GM18870 (cell line): ENCODE results near the gene RETREG1.

Source experiments
- ATAC-seq: cut with Tn5 transposase; IDR thresholded peaks from one replicate; pipeline ENCODE4 v1.9.1; 2021; ENCODE audit warnings: moderate library complexity; ENCODE audit not compliant: unreplicated experiment

Gene RETREG1

DNA sequence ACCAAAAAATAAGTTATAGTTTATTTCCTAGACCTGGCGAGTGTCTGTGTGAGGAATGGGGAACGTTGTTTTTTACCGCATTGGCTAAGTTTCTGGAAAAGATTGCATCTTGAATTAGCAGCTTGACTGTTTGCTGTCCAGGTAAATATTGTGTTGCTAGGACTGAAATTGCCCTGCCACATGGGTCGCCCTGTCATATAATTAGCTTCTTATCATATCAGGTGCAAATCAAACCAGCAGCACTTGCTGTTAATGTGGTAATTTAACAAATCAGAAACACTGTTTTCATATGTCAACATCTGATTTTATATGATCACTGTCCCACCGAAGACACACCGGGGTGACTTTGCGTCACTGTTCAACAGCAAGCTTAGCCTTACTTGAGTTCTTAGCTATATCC lies 87.5 kb downstream of the RETREG1 start:
- no peak for ATAC-seq

DNA sequence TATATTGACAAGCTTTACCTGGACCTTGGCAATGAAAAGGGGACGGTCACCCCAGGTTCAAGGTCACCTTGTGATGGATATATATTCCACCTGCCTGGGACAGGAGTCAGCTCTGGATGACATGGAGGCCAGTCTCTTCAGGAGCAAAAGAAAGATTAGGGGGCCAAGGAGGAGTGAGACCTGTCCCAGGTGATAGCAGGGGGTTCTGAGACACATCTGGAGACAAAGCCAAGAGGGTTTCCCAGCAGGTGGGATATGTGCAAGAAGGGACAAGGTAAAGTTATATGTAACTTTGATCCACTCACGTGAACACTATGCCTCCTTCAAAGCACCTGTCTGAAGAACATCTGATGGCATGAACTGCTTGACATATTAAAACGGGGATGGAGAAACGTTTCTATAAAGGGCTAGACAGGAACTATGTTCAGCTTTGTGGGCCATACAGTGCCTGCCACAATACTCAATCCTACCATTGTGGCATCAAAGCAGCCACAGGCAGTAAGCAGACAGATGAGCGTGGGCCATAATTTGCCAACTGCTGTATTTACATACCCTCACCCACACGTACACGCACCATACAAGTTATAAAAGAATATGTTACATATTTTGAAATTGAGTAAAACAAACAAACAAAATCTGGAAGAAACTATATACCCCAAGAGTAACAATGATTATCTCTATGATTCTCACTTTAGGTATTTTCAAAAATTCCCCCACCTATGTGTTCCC lies 88.3 kb downstream of the RETREG1 start:
- no peak for ATAC-seq

DNA sequence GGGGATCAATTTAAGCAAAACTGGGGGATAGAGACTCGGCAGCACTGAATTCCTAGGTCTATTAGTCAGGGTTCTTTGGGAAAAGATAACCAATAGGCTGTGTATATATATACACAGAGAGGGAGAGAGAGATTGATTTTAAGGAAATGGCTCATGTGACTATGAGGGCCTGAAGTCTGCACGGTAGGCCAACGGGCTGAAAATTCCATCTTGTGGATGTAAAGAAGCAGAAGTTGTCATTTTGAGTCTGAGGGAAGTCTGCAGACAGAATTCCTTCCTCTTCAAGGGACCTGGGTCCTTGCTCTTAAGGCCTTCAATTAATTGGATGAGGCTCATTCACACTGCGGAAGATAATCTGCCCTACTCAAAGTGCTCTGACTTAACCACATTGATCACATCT lies 91.1 kb downstream of the RETREG1 start:
- no peak for ATAC-seq

DNA sequence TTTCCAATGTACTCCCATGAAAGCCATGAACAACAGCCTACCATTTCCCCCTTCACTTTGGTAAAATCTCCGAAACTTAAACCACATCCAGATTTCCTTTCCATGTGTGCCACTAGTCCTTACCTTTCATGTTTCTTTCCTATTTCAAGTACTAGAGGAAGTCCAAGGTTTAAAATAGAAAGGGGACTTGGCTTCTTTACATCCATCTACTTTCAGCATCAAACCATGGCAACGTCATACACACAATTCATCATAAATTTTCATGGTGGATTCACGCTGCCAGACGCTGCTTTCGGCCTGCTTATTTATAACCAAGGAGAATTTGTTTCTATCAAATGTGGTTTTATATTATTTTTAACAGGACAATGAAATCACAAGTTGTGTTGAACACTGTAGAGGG lies 92.5 kb downstream of the RETREG1 start:
- ATAC-seq = no peak

DNA sequence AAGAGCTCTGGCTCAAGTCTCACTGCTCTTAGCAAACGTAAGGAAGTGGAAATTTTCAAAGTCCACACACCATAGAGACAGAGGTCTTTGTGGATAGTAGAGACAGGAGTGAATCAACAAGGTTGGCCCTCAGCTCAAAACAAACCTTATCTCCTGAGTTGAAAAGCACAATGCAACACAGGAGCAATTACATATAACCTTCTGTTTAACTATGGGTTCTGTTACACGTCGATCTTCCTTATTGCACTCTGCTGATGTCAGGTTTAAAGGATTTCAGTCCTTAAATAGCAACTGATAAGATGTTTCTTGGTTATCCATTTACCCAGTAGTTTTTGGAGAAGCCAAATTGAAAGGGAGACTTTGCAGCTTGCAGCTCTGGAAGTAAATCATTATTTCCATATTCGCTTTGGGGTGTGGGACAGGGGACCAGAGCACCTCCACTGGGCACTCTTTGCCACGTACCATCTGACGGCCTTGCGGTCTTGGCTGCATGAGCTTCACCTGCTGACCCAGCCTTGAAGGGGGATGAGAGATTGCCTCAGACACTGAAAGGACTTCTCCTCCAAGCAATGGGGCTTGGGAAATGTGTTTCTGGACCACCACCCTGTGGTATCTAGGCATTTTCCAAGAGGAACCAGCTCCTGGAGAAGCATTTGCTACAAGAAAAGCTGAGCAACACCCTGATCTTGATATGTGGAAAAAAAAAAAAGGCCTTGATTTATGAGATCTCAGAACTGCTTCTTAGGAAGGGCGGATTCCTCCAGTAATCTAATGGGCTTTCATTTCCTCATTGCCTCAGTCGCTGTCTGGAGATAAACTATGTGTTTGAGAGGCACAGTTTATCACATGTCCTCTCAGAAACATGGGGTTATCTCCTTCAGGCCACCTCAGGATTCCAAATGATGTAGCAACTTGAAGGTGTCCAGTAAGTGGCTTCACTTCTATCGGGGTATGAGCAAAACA lies 95.0 kb downstream of the RETREG1 start:
- ATAC-seq = no peak

DNA sequence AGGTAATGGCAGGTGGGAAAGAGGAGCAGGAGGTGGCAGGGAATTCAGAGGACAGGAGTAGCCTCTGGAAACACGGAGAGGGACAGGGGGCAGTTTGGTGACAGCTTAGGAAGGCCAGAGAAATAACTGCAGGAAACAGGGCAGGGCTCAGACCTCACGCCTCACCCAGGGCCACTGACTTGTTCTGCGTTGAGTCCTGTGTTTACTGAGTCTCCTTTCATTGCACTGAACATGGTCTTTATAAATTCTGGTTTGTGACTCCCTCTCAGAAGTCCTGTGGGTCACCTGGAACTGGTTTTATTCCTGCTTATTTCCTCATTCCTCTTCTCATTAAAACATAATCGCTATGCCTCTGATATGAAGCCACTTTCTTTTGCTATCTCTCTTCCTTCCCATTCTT lies 96.0 kb downstream of the RETREG1 start:
- no peak for ATAC-seq

DNA sequence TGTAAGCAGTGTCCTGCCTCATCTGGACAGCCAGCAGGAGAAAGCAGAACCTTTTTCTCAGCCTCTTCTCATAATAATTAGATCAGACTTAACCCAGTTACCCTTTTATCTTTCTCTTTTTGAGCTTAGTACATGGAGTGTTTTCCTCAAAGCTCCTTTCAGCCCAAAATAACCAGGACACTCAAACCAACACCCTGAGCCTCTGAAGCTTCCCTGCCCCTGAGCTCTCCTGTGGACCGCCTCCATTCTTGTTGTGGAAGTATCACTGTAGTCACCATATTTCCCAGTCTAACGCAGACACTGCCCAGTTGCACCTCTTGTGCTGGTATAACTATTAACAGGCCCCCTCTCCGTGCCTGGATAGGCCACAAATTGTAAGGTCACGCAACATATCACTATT lies 97.4 kb downstream of the RETREG1 start:
- ATAC-seq = no peak

DNA sequence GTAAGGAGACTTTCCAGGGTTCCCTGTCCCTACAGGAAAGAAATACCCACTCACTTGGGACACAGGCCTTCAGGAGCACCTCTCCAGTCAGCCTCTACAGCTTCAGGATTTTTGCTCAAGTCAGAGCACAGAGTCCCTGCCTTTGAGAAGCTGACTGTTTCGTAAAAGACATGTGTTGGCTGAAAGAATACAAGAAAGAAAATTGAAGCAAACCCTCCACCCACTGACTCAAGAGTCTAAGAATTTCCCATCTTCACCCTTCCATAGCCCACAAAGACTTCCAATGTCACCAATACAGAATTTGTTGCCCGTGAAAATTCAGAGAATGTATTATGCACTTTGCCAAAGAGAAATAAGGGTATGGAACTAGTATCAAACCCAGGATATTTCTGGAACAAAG lies 98.2 kb downstream of the RETREG1 start:
- ATAC-seq = no peak

DNA sequence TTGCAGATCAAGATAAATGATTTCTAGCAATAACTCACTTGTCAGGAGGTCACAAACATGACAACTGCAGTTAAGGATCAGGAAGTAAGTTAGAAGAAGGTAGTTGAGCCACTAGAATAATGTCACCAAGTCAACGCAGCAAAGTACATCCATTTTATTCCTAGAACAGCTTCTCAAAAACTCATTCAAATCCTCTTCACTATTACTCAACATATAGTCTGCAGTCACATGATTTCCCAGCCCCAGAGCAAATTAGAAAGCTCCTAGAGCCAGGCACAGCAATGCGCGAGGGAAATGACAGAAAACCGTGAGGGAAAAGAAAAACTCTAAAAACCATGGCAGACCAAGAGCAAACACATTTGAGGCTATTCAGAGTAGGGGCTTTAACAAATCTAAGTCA lies 101.3 kb downstream of the RETREG1 start:
- no peak for ATAC-seq

DNA sequence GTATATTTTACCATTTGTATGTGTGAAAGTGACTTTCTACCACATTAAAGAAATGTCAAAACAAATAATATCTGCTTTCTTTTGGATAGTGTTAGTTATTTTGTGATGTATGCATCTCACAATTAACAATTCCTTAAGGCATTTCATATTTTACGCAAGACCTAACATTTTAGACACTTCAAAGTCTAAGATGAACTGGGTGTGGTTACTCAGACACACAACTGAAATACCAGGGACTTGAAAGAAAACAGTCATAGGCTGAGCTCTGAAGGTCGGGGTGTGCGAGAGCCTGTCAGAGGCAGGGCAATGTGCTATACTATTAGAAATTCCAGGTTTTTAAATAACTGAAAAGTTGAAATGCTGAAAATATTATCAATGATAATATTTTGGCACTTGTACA lies 106.7 kb downstream of the RETREG1 start:
- ATAC-seq = no peak

DNA sequence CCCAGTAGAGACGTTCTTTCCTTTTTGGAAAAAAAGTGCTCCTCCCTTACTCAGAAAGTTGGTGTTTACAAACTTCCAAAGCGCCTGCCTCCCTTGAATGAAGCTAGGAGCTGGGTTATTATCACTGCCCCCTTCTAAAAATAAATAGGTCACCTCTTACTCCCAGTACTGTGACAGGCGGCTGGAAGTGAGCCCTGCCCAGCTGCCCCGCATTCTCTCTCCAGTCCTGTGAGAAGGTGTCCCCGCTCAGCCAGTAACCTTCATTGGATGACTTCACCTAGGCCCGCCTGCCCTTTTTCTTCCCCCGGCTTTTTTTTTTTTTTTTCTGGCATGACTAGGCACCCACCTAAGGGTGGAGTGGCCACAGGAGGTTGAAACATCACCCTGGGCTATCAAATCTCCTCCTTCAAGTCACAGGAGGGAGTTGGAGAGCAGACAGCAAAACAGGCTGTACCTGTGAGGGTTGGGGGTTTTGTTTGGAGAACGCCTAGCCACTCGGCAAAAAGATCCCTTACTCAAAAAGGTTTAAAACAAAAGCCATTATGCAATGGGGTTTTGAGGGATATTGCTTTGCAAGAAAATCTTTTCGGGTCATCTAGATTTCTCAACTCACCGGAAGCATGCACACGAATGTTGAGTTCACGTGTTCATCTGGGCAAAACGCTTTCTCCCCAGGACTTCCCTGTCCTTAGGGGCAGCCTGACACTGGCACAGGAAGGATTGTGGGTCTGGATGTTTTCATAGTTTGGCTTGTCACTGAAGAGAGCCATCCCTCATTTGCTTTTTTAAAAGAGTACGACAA lies 107.9 kb downstream of the RETREG1 start:
- no peak for ATAC-seq

DNA sequence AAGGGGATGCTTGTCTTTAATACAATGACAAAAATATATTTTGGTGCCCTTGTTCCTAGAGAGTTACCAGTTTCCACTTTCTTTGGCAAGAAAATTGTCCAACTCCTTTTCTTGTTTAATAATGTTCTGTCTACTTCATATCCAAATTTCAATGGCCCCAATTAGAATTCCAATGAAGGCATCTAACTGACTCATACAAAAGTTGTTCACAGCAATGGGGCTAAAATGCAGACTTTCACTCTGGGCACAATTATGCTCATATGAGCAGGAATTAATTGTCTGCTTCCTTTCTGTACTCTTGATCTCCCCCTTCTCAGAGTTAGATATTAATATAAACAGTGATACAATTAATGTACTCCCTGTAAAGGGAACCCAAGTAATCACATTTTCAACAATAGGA lies 109.1 kb downstream of the RETREG1 start:
- ATAC-seq = no peak

DNA sequence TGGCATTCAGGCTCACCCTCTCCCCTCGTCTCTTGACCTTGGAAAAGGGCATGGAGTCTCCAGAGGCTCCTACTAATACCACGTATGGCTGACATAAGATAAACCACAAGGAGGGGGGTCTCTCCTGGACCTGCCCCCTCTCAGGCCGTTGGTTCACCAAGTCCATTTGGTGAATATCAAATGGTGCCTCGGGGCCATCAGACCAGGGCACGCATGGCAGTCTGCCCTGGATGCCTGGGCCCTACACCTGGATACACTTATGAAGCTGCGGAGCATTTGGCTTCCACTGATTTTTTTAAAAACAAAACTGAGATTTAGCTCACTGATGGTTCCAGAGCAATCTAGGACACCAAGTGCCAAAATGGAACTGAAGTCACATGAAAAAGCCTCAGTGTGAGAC lies 110.9 kb downstream of the RETREG1 start:
- no peak for ATAC-seq

DNA sequence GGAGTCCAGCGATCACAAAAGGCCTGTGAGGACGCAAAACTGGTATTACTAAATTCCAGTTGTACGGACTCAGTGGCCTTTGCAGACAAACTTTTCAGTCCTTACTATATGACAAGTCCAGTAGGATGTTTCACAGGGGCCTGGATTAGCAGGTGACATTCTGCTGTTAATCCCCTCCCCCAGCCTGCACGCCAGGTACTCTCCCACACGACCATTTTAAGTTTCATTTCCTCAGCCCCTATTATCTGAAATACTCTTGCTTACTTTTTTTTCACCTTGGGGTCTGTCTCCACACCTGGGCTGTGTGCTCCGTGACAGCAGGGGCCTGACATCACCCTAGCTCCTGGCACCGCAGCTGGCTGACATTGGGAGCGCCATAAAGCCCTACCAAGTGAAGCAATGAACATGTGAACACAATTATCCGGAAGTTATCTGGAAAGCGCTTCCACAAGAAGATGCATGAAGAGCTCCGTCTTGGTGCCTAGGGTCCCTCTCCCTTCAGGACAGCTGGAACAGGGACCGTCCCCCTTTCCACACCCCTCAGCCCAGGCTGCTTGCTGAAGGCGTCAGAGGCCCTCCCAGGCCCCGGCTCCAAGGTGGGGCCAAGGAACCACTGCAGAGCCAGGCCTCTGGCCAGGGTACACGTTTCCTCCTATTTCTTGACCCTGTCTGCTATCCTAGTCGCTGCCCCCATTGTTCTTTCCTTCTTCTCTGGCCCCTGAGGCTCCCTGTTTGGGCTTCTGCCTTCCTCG lies 111.5 kb downstream of the RETREG1 start:
- ATAC-seq = no peak

DNA sequence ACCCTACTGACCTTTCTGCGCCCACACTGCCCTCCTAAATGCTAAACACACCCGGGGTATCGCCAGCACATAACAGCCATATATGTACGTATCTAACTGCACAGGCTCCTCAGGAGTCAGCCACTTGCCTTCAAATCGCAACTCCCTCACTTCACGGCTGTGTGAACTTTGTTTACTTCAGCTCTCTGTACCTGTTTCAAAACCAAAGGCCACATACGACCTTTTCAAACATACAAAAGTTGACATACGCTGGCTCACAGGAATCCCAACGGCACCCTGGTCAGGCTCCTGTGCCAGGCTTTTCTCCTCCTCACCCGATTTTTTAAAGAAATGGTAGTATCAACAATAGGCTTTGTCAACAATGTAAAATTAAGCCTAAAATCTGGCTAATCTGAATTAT lies 112.2 kb downstream of the RETREG1 start:
- ATAC-seq = no peak

DNA sequence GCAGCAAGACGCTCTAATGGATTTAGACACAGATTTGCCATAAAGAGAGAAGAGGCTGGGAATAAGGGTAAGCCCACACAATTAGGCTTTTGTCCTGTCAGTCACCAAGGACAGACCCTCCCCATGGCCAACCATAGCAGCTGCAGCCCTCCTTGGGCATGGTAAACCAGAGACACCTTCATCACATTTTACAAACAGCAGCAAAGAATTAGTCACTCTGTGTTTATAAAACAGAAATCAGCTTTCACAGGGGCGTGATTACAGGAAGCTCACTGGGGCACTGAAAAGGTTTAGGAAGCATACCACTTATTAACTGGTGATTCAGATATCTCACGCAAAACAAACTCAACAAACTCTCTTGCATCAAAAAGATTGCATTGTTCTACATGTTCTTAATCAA lies 113.9 kb downstream of the RETREG1 start:
- no peak for ATAC-seq

DNA sequence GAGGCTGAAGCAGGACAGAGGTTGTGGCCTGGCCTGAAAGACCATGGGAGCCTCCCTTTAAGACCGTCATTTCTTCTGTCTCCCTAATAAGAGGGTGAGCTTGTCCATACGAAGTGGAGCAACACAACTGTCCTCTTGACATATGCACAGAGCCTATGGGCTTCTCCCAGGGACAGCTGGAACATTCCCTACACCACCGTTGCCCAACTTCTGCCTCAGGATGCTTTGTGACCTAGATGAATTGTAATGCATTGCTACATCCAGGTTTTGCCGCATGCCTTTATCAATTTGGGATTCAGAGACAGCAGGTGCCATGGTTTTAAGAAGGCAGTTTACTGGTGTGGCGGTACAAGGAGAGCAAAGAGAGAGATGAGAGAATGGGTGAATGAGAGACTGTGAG lies 116.8 kb downstream of the RETREG1 start:
- ATAC-seq = no peak

DNA sequence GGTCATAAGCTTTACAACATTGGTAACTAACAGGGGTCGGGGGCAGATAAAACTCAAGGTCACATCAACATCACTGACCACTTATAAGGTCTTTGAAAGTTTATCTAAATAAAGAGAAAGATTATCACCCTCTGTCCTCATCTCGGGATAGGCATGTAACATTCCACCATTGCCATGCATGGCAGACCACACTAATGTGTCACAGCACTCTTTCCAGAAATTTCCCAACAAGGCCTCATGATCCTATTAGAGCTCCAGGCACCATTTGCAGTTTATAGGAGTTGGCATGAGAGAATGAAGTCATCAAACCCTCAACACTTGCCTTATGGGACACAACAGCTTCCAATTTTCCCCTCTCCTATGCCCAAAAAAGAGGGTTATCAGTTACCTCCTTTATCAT lies 119.3 kb downstream of the RETREG1 start:
- no peak for ATAC-seq

DNA sequence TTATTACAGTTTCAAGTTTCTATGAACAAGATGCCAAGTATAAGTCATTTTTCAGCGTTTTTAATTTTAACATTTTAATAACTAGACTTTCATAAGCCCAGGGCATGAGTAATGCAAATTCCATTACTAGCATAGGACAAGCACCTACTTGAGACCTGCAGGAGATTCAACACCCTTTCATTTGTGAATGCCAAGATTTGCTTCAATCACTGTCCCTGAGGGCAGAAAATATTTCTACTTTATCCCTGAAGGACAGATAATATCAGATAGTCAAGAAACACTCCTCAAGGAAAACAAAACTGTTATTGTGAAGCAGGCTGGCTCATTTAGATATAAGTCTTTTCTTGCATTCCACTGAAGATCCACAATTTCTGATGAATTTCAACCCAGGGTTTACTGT lies 123.5 kb downstream of the RETREG1 start:
- ATAC-seq = no peak

DNA sequence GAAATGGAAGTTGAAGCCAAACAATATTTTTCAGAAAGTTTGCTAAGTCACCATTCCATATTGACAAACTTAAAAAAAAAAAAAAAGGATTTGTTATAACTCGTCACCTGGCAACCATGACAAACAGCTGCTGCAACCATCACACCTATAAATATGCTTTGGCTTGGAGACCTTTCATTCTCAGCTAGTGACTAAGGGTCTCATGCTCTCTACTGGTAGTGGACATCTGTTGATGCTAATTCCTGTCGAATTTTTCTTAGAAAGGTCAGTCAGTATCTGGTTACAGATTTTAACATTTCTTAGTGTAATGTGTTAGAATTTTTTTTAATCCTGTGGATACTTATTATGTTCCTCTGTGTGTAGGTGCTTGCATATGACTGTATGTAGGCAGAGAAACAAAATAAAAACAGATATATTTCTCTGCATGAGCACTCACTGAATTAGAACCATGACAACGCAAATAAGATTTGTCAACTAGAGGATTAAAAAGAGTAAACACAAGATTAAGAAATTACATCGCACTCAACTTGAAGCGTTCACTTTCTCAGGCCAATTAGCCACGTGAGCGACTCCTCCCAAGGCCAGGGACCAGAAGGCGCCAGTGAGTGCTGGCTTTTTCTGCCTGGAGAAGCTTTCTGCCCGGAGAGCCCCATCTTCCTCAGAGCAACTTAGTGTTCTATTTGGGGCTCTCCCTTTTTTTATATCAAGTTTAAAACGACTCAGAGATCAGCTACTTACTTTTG lies 124.2 kb downstream of the RETREG1 start:
- ATAC-seq = no peak
